SU-DHL-6 (cell line): ENCODE measurements around the gene KPNA4.

Source experiments
- H2AFZ ChIP-seq: fragments of 200-600 bp; sonication (generic); 2 replicates; pipeline ENCODE4 v1.6.1; 2014; ENCODE audit warnings: low read depth, mild to moderate bottlenecking, moderate library complexity, mixed read lengths, antibody characterized with exemption, low read length; ENCODE audit not compliant: severe bottlenecking
- H3F3A ChIP-seq: fragments of 200-600 bp; shearing (Covaris generic); 2 replicates; pipeline ENCODE4 v1.6.0; 2016; ENCODE audit warnings: antibody characterized with exemption, mild to moderate bottlenecking; ENCODE audit not compliant: insufficient read depth
- H3K27ac ChIP-seq: fragments of 200-600 bp; sonication (generic); 2 replicates; pipeline ENCODE4 v1.5.1; 2016; ENCODE audit warnings: low read depth, mild to moderate bottlenecking, low read length, moderate library complexity, mixed read lengths
- H3K27me3 ChIP-seq: fragments of 200-600 bp; sonication (generic), shearing (Covaris generic); 2 replicates; pipeline ENCODE4 v1.6.0; 2014; ENCODE audit warnings: mild to moderate bottlenecking, low read length
- H3K36me3 ChIP-seq: fragments of 200-600 bp; sonication (generic); 2 replicates; pipeline ENCODE4 v1.6.1; 2014; ENCODE audit warnings: mild to moderate bottlenecking, low read length, mixed read lengths
- H3K4me2 ChIP-seq: fragments of 300-600, 200-600 bp; shearing (Covaris generic), sonication (generic); 2 replicates; pipeline ENCODE4 v1.6.0; 2014; ENCODE audit warnings: low read length, low read depth, mild to moderate bottlenecking; ENCODE audit not compliant: poor library complexity, severe bottlenecking
- H3K4me3 ChIP-seq: fragments of 200-600 bp; sonication (generic); 2 replicates; pipeline ENCODE4 v1.5.1; 2014; ENCODE audit warnings: antibody characterized with exemption, low read length, mild to moderate bottlenecking, mixed read lengths; ENCODE audit not compliant: insufficient read depth, poor library complexity, severe bottlenecking
- H3K79me2 ChIP-seq: fragments of 200-600 bp; sonication (generic); 2 replicates; pipeline ENCODE4 v1.6.1; 2014; ENCODE audit warnings: mild to moderate bottlenecking, low read length, moderate library complexity; ENCODE audit not compliant: insufficient read depth
- H3K9ac ChIP-seq: fragments of 200-600 bp; sonication (generic); 2 replicates; pipeline ENCODE4 v1.7.0; 2014; ENCODE audit warnings: mild to moderate bottlenecking, low read length
- H3K9me2 ChIP-seq: fragments of 200-600 bp; sonication (generic); replicated peaks from 2 replicates; pipeline ENCODE4 v1.6.1; 2014; ENCODE audit warnings: low read length; ENCODE audit not compliant: insufficient read depth
- H3K9me3 ChIP-seq: fragments of 200-600 bp; sonication (generic); 2 replicates; pipeline ENCODE4 v1.6.1; 2014; ENCODE audit warnings: low read length, mixed read lengths; ENCODE audit not compliant: insufficient read depth
- H4K20me1 ChIP-seq: fragments of 200-600 bp; sonication (generic); 2 replicates; pipeline ENCODE4 v1.6.1; 2014; ENCODE audit warnings: low read depth, mild to moderate bottlenecking, antibody characterized with exemption, low read length, moderate library complexity, mixed read lengths
- EZH2phosphoT487 ChIP-seq: fragments of 200-600 bp; sonication (generic), shearing (Covaris generic); conservative IDR thresholded peaks from 2 replicates; pipeline ENCODE4 v1.6.1; 2018; ENCODE audit warnings: mild to moderate bottlenecking, antibody characterized with exemption, low read length, moderate library complexity, mixed read lengths
- TF ChIP-seq, protein P1 (sequence below): fragments of 200-600 bp; sonication (generic); IDR thresholded peaks from one replicate; pipeline ENCODE4 v1.5.1; 2017; ENCODE audit warnings: antibody characterized with exemption, mild to moderate bottlenecking, low read length, moderate library complexity; ENCODE audit not compliant: insufficient read depth, poor library complexity, severe bottlenecking

Gene KPNA4

DNA sequence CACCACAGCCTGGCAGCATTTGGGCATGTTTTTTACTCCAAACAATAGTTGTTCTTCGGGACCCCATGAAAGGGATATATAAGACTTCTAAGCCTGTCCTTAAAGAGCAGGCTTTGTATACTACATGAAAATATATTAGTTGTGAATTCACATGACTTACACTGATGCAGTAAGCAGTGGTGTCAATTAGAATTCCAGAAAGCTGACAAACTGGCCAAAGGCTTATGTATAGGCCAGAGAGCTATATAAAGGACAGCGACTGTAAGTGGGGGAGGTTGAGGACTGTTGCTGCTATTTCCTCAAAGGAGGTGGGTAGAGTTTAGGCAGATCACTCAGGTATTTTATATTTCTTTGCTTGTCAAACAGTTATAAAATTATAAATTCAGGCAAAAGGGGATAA, 24.8 kb downstream of the KPNA4 start:
- peaks cover 85% of the 10 kb centered on the region for H3K79me2 ChIP-seq
- TF ChIP-seq, protein P1, sequence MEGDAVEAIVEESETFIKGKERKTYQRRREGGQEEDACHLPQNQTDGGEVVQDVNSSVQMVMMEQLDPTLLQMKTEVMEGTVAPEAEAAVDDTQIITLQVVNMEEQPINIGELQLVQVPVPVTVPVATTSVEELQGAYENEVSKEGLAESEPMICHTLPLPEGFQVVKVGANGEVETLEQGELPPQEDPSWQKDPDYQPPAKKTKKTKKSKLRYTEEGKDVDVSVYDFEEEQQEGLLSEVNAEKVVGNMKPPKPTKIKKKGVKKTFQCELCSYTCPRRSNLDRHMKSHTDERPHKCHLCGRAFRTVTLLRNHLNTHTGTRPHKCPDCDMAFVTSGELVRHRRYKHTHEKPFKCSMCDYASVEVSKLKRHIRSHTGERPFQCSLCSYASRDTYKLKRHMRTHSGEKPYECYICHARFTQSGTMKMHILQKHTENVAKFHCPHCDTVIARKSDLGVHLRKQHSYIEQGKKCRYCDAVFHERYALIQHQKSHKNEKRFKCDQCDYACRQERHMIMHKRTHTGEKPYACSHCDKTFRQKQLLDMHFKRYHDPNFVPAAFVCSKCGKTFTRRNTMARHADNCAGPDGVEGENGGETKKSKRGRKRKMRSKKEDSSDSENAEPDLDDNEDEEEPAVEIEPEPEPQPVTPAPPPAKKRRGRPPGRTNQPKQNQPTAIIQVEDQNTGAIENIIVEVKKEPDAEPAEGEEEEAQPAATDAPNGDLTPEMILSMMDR = no peak
- no peak for TF ChIP-seq EZH2phosphoT487
- no peak overlapping the region for H3K4me3 ChIP-seq
- no peak overlapping the region for H3K9ac ChIP-seq
- no peaks in the 10 kb centered on the region for H3K9me3 ChIP-seq
- peaks cover 33% of the 10 kb centered on the region for H4K20me1 ChIP-seq
- H3K36me3 ChIP-seq = peaks cover 6% of the 10 kb centered on the region; the same call in 1 of the 2 replicates
- H3K27me3 ChIP-seq = no peaks in the 10 kb centered on the region
- no peak overlapping the region for H3K4me2 ChIP-seq
- H2AFZ ChIP-seq = no peak overlapping the region
- no peaks in the 10 kb centered on the region for H3F3A ChIP-seq
- H3K9me2 ChIP-seq = no peaks in the 10 kb centered on the region
- no peak overlapping the region for H3K27ac ChIP-seq

DNA sequence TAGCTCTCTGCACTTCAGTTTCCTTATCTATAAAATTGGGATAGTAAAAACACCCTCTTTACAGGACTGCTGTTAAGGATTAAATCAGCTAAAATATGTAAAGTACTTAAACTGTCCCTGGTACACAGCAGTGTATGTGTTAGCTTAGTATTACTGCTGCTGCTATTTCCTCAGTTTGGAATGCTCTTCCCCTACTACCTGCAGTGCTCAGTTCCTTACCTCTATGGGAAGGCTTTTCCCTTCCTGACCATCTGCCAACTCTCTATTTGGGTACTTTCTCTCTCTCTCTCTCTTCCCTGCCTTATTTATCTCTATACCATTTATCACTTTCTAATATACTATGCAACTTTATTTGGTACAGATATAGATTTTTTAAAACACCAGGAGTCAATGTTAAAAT, 26.5 kb downstream of the KPNA4 start:
- Histone ChIP-seq H3F3A (no peaks in the 10 kb centered on the region), H2AFZ (no peak overlapping the region), H3K4me3 (no peak overlapping the region), H4K20me1 (peaks cover 33% of the 10 kb centered on the region), H3K79me2 (peaks cover 68% of the 10 kb centered on the region), H3K27ac (no peak overlapping the region), H3K9ac (no peak overlapping the region), H3K36me3 (peaks cover 15% of the 10 kb centered on the region), H3K4me2 (no peak overlapping the region), H3K9me3 (no peaks in the 10 kb centered on the region), H3K27me3 (no peaks in the 10 kb centered on the region), H3K9me2 (no peaks in the 10 kb centered on the region)
- TF ChIP-seq, protein P1 = no peak
- no peak for TF ChIP-seq EZH2phosphoT487

DNA sequence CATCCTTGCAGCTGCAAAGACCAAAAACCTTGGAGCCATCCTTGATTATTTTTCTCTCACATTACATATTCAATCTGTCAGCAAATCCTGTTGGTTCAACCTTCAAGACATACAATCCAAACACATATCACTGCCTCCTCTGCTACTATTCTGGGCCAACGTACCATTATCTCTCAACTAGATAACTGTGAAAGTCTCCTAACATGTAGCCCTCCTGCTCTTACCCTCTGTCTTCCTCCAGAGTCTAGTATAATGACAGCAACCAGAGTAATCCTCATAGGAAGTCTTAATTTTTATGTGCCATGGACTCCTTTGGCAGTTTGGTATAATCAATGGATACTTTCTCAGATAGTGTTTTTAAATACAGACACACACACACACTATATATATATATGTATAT, 27.6 kb downstream of the KPNA4 start:
- Histone ChIP-seq H3K79me2 (peaks cover 56% of the 10 kb centered on the region), H4K20me1 (peaks cover 33% of the 10 kb centered on the region), H3F3A (no peaks in the 10 kb centered on the region), H3K27me3 (no peaks in the 10 kb centered on the region), H3K4me3 (no peak overlapping the region), H3K4me2 (no peak overlapping the region), H3K9me3 (no peaks in the 10 kb centered on the region), H2AFZ (no peak overlapping the region), H3K36me3 (peaks cover 22% of the 10 kb centered on the region), H3K27ac (no peak overlapping the region), H3K9ac (no peak overlapping the region), H3K9me2 (no peaks in the 10 kb centered on the region)
- TF ChIP-seq EZH2phosphoT487 = no peak
- TF ChIP-seq, protein P1 = no peak

DNA sequence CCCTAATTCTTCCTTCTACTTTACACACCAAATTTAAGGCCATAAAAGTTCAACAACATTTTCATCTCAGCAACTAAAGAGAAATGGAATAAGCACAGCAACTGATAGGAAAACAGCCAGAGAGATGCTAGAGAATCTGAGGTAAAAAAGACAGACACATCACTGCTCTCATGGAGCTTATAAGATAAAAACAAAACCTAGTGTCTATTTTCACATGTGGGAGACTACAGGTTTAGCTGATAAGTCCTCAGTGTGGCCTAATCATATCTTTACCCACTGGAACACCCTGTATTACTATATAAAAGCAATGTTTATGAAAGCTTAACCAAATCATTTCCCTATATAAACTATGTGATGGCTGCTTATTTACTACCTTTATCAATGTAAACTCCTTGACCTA, 33.0 kb downstream of the KPNA4 start:
- no peak for TF ChIP-seq EZH2phosphoT487
- TF ChIP-seq, protein P1 = no peak
- Histone ChIP-seq H3K36me3 (peaks cover 48% of the 10 kb centered on the region), H3K9ac (no peak overlapping the region), H3K4me3 (no peak overlapping the region), H3K27me3 (no peaks in the 10 kb centered on the region), H3K9me3 (no peaks in the 10 kb centered on the region), H3K79me2 (peaks cover 4% of the 10 kb centered on the region), H3F3A (peaks cover 5% of the 10 kb centered on the region; the same call in 1 of the 2 replicates), H2AFZ (no peak overlapping the region), H4K20me1 (peaks cover 4% of the 10 kb centered on the region), H3K9me2 (no peaks in the 10 kb centered on the region), H3K4me2 (no peak overlapping the region), H3K27ac (no peak overlapping the region)
